ENCODE measurements around the gene ACIN1.

GRCh38 chr14:23024612-23025075 lies 70.3 kb downstream of the ACIN1 start:
- TF ChIP-seq ZNF780A (CRISPR knock-in tag; IDR thresholded peaks at IDR 0.05) (no peak), SAFB2 (IDR thresholded peaks at IDR 0.05; ENCODE audit: borderline replicate concordance, low read depth, low read length, severe bottlenecking) (no peak), POLR2AphosphoS5 (IDR thresholded peaks at IDR 0.05; ENCODE audit: control insufficient read depth, insufficient read depth, low read depth, low read length) (no peak; the same call in 1 of the 2 replicates)

Data from K562 (cell line).